Measurements from ENCODE around the gene PMPCA. TPM values are rescaled to one million over a fixed set of nuclear protein-coding genes. Genes with fewer than 3 reads are reported as not detected.

PMPCA gene
- total and polyA plus RNA-seq, 11 donors = 61.5 to 81.8 (median 73.6) TPM

- Histone ChIP-seq H3K9me3 (no peaks in the 10 kb centered on the region), H3K27me3 (no peaks in the 10 kb centered on the region), H3K4me3 (no peak overlapping the region), H3K4me1 (peaks cover 2 to 18% (median 7%) of the 10 kb centered on the region in 12 donors), H3K27ac (no peak overlapping the region), H3K36me3 (peaks cover 2 to 97% (median 88%) of the 10 kb centered on the region in 9 donors)
- ATAC-seq (no peak), DNase-seq (no peak)
- TF ChIP-seq CTCF (IDR thresholded peaks at IDR 0.05) (no peak), POLR2A (IDR thresholded peaks at IDR 0.05) (no peak)
- intact Hi-C loops (cut with DNase I) = no loop called here
- WGBS, 4 donors = 96 to 98% (median 96%) methylated on average over 8 of the region's 8 CpGs
Observed at GRCh38 chr9:136416427-136416826, 6.0 kb downstream of the PMPCA start.

- intact Hi-C loops (cut with DNase I) = no loop called here
- Histone ChIP-seq H3K27me3 (no peaks in the 10 kb centered on the region), H3K4me3 (no peak overlapping the region), H3K9me3 (no peaks in the 10 kb centered on the region), H3K36me3 (peaks cover 2 to 100% (median 93%) of the 10 kb centered on the region in 9 donors), H3K27ac (no peak overlapping the region), H3K4me1 (peaks cover 0 to 13% (median 2%) of the 10 kb centered on the region in 12 donors)
- 92 to 95% (median 94%) methylated on average over 19 of the region's 19 CpGs for WGBS, 4 donors
- no peak for DNase-seq
- TF ChIP-seq CTCF (IDR thresholded peaks at IDR 0.05) = no peak
- TF ChIP-seq POLR2A (IDR thresholded peaks at IDR 0.05) = no peak
- no peak for ATAC-seq
Observed at GRCh38 chr9:136416914-136417313, 6.5 kb downstream of the PMPCA start.

GRCh38 chr9:136418182-136419091 lies 8.0 kb downstream of the PMPCA start:
- peaks cover 2 to 100% (median 98%) of the 10 kb centered on the region in 9 donors for H3K36me3 ChIP-seq
- no peaks in the 10 kb centered on the region for H3K4me1 ChIP-seq
- no peak overlapping the region for H3K4me3 ChIP-seq
- intact Hi-C loops (cut with DNase I) = no loop called here
- no peaks in the 10 kb centered on the region for H3K9me3 ChIP-seq
- TF ChIP-seq POLR2A (IDR thresholded peaks at IDR 0.05) = no peak
- TF ChIP-seq CTCF (IDR thresholded peaks at IDR 0.05) = no peak
- no peak for DNase-seq
- no peak overlapping the region for H3K27ac ChIP-seq
- no peak for ATAC-seq
- WGBS, 4 donors = 94 to 95% (median 94%) methylated on average over 32 to 48 of the region's 48 CpGs
- H3K27me3 ChIP-seq = no peaks in the 10 kb centered on the region

GRCh38 chr9:136419092-136419420 lies 8.6 kb downstream of the PMPCA start:
- Histone ChIP-seq H3K9me3 (no peaks in the 10 kb centered on the region), H3K27ac (no peak overlapping the region), H3K36me3 (peaks cover 2 to 100% (median 98%) of the 10 kb centered on the region in 9 donors), H3K4me1 (no peaks in the 10 kb centered on the region), H3K4me3 (no peak overlapping the region), H3K27me3 (no peaks in the 10 kb centered on the region)
- TF ChIP-seq POLR2A (IDR thresholded peaks at IDR 0.05) (no peak), CTCF (IDR thresholded peaks at IDR 0.05) (no peak)
- intact Hi-C loops (cut with DNase I) = no loop called here
- 88 to 95% (median 94%) methylated on average over 10 to 12 of the region's 12 CpGs for WGBS, 4 donors
- DNase-seq (no peak), ATAC-seq (no peak)
